HepG2 (cell line): ENCODE results near the gene ARCN1. TPM values are rescaled to one million over a fixed set of nuclear protein-coding genes. Genes with fewer than 3 reads are reported as not detected.
A peak's percentile ranks its signal among the peaks of the same experiment; 100 is the strongest.

Experiments used
- ATAC-seq: fragments of 200-7000 bp; cut with Tn5 transposase; 3 replicates; pipeline ENCODE4 v1.9.1; 2020; ENCODE audit warnings: mild to moderate bottlenecking, moderate library complexity
- BruUV-seq: library from RNA; stranded (reverse); fragments of 400-500 nt; replicated peaks from 2 replicates; lab custom pipeline; 2021; lab: Mats Ljungman, UMichigan
- CTCF ChIA-PET: fragments of 300-600 bp; formaldehyde crosslinking; extraction: SDS; loops from one replicate; lab custom pipeline; 2021; ENCODE audit warnings: low total read pairs, inconsistent platforms, low intra/inter-chr PET ratio; lab: Yijun Ruan, JAX
- POLR2A ChIA-PET: fragments of 350-600 bp; sonication (Branson Sonifier 250); formaldehyde crosslinking; loops from one replicate; lab custom pipeline; 2020; ENCODE audit warnings: antibody characterized with exemption, inconsistent platforms; lab: Yijun Ruan, JAX
- DNase-seq: peaks from one replicate; pipeline ENCODE4 v3.0.0-alpha.2; 2015; ENCODE audit warnings: low spot score
- FAIRE-seq: peaks from 3 replicates; lab custom pipeline; 2011; peaks lifted over from hg19 to GRCh38; lab: Jason Lieb, UNC
- H2AFZ ChIP-seq: one replicate; pipeline ENCODE4 v1.6.1; 2011; ENCODE audit warnings: low read length, inconsistent platforms
- H3K27ac ChIP-seq: fragments of 300-600 bp; 3 replicates; pipeline ENCODE4 v1.8.0; 2011; ENCODE audit warnings: mixed run types, mild to moderate bottlenecking, mixed read lengths, low read length, inconsistent platforms; ENCODE audit not compliant: insufficient read depth; ENCODE audit errors: extremely low read length
- H3K27me3 ChIP-seq, 2 experiments: fragments of 200-600 bp in 1 of 2; 2 replicates in 1 of 2; 3 replicates in 1 of 2; pipeline versions ENCODE4 v1.6.0 to v1.8.0; 2011; ENCODE audit warnings: low read length in 2 of 2, mild to moderate bottlenecking in 2 of 2, moderate library complexity in 2 of 2, inconsistent platforms in 1 of 2; ENCODE audit not compliant: insufficient read depth in 2 of 2, control insufficient read depth in 1 of 2
- H3K36me3 ChIP-seq, 2 experiments: fragments of 200-600 bp in 1 of 2; replicated peaks in 1 of 2; 2 replicates in 1 of 2; 3 replicates in 1 of 2; pipeline versions ENCODE4 v1.5.1 to v1.8.0; 2011; ENCODE audit warnings: low read length in 2 of 2, inconsistent platforms in 1 of 2; ENCODE audit not compliant: insufficient read depth in 2 of 2, control insufficient read depth in 1 of 2
- H3K4me1 ChIP-seq: 2 replicates; pipeline ENCODE4 v1.5.1; 2012; ENCODE audit warnings: low read length, inconsistent platforms; ENCODE audit not compliant: insufficient read depth
- H3K4me2 ChIP-seq: 2 replicates; pipeline ENCODE4 v1.6.0; 2011; ENCODE audit warnings: low read depth, low read length, inconsistent platforms
- H3K4me3 ChIP-seq, 3 experiments: fragments of 200-600 bp in 1 of 3; sonication (generic), shearing (Covaris generic) in 1 of 3; replicated peaks in 1 of 3; 2 replicates each; pipeline ENCODE4 v1.5.1; 2011 to 2016; ENCODE audit warnings: low read length in 3 of 3, inconsistent platforms in 2 of 3, low read depth in 2 of 3, mild to moderate bottlenecking in 2 of 3, control low read depth in 1 of 3, mixed read lengths in 1 of 3; ENCODE audit not compliant: insufficient read depth in 1 of 3
- H3K79me2 ChIP-seq: one replicate; pipeline ENCODE4 v1.6.1; 2011; ENCODE audit warnings: low read length, inconsistent platforms; ENCODE audit not compliant: insufficient read depth
- H3K9ac ChIP-seq: 2 replicates; pipeline ENCODE4 v1.6.0; 2011; ENCODE audit warnings: mild to moderate bottlenecking, low read depth, low read length, inconsistent platforms; ENCODE audit not compliant: insufficient read depth
- H3K9me3 ChIP-seq: 2 replicates; pipeline ENCODE4 v1.5.1; 2012; ENCODE audit warnings: mild to moderate bottlenecking, low read length
- H4K20me1 ChIP-seq: 2 replicates; pipeline ENCODE4 v1.6.0; 2011; ENCODE audit warnings: inconsistent platforms, mild to moderate bottlenecking, low read length, moderate library complexity; ENCODE audit not compliant: insufficient read depth
- DBP ChIP-seq: sonication (generic); formaldehyde crosslinking; IDR thresholded peaks from 2 replicates; pipeline ENCODE4 v1.4.0; 2020; ENCODE audit warnings: missing genetic modification reagents; ENCODE audit errors: not compliant biosample characterization
- ERF ChIP-seq: IDR thresholded peaks from 2 replicates; pipeline ENCODE4 v1.6.1; 2018; ENCODE audit warnings: missing biosample characterization, missing genetic modification reagents
- HOXA5 ChIP-seq: sonication (generic); formaldehyde crosslinking; IDR thresholded peaks from 2 replicates; pipeline ENCODE4 v1.4.0; 2020; ENCODE audit warnings: missing genetic modification reagents
- IRF1 ChIP-seq: sonication (generic); formaldehyde crosslinking; IDR thresholded peaks from 2 replicates; pipeline ENCODE4 v1.4.0; 2020; ENCODE audit warnings: low read depth, mild to moderate bottlenecking, missing genetic modification reagents
- JUN ChIP-seq: sonication (generic); formaldehyde crosslinking; IDR thresholded peaks from 2 replicates; pipeline ENCODE4 v1.4.0; 2020; ENCODE audit warnings: mild to moderate bottlenecking, missing genetic modification reagents
- KDM4B ChIP-seq: sonication (generic); formaldehyde crosslinking; IDR thresholded peaks from 2 replicates; pipeline ENCODE4 v1.4.0; 2020; ENCODE audit warnings: missing genetic modification reagents
- MIER2 ChIP-seq: IDR thresholded peaks from 2 replicates; pipeline ENCODE4 v1.6.1; 2016; ENCODE audit warnings: missing biosample characterization, missing genetic modification reagents
- PHB2 ChIP-seq: fragments of 450-650 bp; IDR thresholded peaks from 2 replicates; pipeline ENCODE4 v1.6.1; 2018; ENCODE audit not compliant: partially characterized antibody
- PHF21A ChIP-seq: sonication (generic); formaldehyde crosslinking; IDR thresholded peaks from 2 replicates; pipeline ENCODE4 v1.5.0; 2020; ENCODE audit warnings: mild to moderate bottlenecking, missing genetic modification reagents
- PHF5A ChIP-seq: IDR thresholded peaks from one replicate; pipeline ENCODE4 v1.6.1; 2018; ENCODE audit warnings: low read depth, missing genetic modification reagents; ENCODE audit not compliant: unreplicated experiment
- PLSCR1 ChIP-seq: sonication (generic); formaldehyde crosslinking; IDR thresholded peaks from 2 replicates; pipeline ENCODE4 v1.5.0; 2020; ENCODE audit warnings: missing genetic modification reagents, mild to moderate bottlenecking, borderline replicate concordance
- STAG1 ChIP-seq: sonication (generic); formaldehyde crosslinking; IDR thresholded peaks from 2 replicates; pipeline ENCODE4 v1.4.0; 2020; ENCODE audit warnings: missing genetic modification reagents
- XBP1 ChIP-seq: sonication (generic); formaldehyde crosslinking; IDR thresholded peaks from 2 replicates; pipeline ENCODE4 v1.5.0; 2020; ENCODE audit warnings: missing genetic modification reagents
- ZFP91 ChIP-seq: sonication (generic); formaldehyde crosslinking; IDR thresholded peaks from 2 replicates; pipeline ENCODE4 v1.9.0; 2022; ENCODE audit warnings: missing genetic modification reagents, mild to moderate bottlenecking, borderline replicate concordance
- ZNF296 ChIP-seq: sonication (generic); formaldehyde crosslinking; conservative IDR thresholded peaks from 2 replicates; pipeline ENCODE4 v1.5.0; 2020; ENCODE audit warnings: mild to moderate bottlenecking, missing genetic modification reagents
- ZNF891 ChIP-seq: sonication (generic); formaldehyde crosslinking; IDR thresholded peaks from 2 replicates; pipeline ENCODE4 v1.5.0; 2020; ENCODE audit warnings: mild to moderate bottlenecking, missing genetic modification reagents
- ZSCAN29 ChIP-seq: sonication (generic); formaldehyde crosslinking; conservative IDR thresholded peaks from 2 replicates; pipeline ENCODE4 v1.4.0; 2020; ENCODE audit warnings: mild to moderate bottlenecking, missing genetic modification reagents
- WGBS: methylation state at CpG from one replicate; pipeline ENCODE4 v1.1.6; 2017; ENCODE audit warnings: low lambda C conversion rate; 5-methylcytosine and 5-hydroxymethylcytosine counted together
- in situ Hi-C: cut with HindIII; loops from 2 replicates; pipeline ENCODE4 v1.10.0; 2017; ENCODE audit warnings: low pct_unique_long_range_greater_than_20kb; ENCODE audit not compliant: extremely low pct_ligation_motif_present
- intact Hi-C: fragments of 100-400 bp; cut with micrococcal nuclease; formaldehyde crosslinking; loops from one replicate; pipeline ENCODE4 v1.10.0; 2022; ENCODE audit not compliant: unreplicated experiment
- polyA plus RNA-seq, 8 experiments: library from polyadenylated mRNA; depleted of rRNA in 3 of 8; stranded (reverse) in 7 of 8; unstranded in 1 of 8; fragments of >200 nt; fragmentation: Illumina TruSeq in 4 of 8; extraction: Trizol in 4 of 8; gene quantifications; 2 replicates each; pipeline versions ENCODE4 v1.2.1 to v1.2.3, GENCODE V29; 2011 to 2016; ENCODE audit warnings: low read depth in 4 of 8, missing spikeins in 1 of 8, mixed read lengths in 1 of 8; ENCODE audit not compliant: insufficient read depth in 1 of 8
- total RNA-seq, 5 experiments: library from RNA; depleted of rRNA; stranded (reverse); fragments of >200 nt; fragmentation: Illumina TruSeq; extraction: Trizol; gene quantifications; 2 replicates each; pipeline ENCODE4 v1.2.3, GENCODE V29; 2016; ENCODE audit warnings: low read depth in 1 of 5

ARCN1 gene
- total and polyA plus RNA-seq, 2 of the 13 experiments (the other 11 are each of a cell fraction or from before 2014, with no cell fraction given): 148 to 200 TPM

- Histone ChIP-seq H3K9ac (no peak overlapping the region), H4K20me1 (peaks cover 38% of the 10 kb centered on the region), H3K9me3 (no peaks in the 10 kb centered on the region), H3K79me2 (peaks cover 59% of the 10 kb centered on the region), H3K27ac (no peak overlapping the region), H3K4me3 (no peak overlapping the region), H3K27me3 (no peaks in the 10 kb centered on the region), H2AFZ (no peak overlapping the region), H3K36me3 (peaks cover 24 to 57% of the 10 kb centered on the region in 2 experiments), H3K4me1 (peaks cover 19% of the 10 kb centered on the region), H3K4me2 (no peak overlapping the region)
- POLR2A ChIA-PET: no interaction called here
- intact Hi-C loops (no loop called here), in situ Hi-C loops (no loop called here)
- ATAC-seq: no peak
- FAIRE-seq: no peak
- TF ChIP-seq PHB2 (no peak), PHF5A (CRISPR knock-in tag) (no peak), PHF21A (CRISPR knock-in tag) (0 out of 2 replicates have a peak, but pooled peaks have one; percentile 14)
- no TSS peak for BruUV-seq
- 96% methylated on average over 6 of the region's 6 CpGs for WGBS
- CTCF ChIA-PET: no interaction called here
- no peak for DNase-seq
Observed at GRCh38 chr11:118581057-118581456, 8.8 kb downstream of the ARCN1 start.

GRCh38 chr11:118587952-118588351, 15.7 kb downstream of the ARCN1 start:
- no peaks in the 10 kb centered on the region for H4K20me1 ChIP-seq
- H3K9me3 ChIP-seq: no peaks in the 10 kb centered on the region
- intact Hi-C loops (no loop called here), in situ Hi-C loops (no loop called here)
- 100% methylated on average over 1 of the region's 1 CpG for WGBS
- H3K27me3 ChIP-seq: no peaks in the 10 kb centered on the region
- no peak overlapping the region for H2AFZ ChIP-seq
- no peak overlapping the region for H3K27ac ChIP-seq
- peaks cover 2% of the 10 kb centered on the region for H3K79me2 ChIP-seq
- ChIA-PET CTCF (no interaction called here), POLR2A (no interaction called here)
- H3K36me3 ChIP-seq: peaks cover 37 to 87% of the 10 kb centered on the region in 2 experiments
- FAIRE-seq (no peak), ATAC-seq (no peak), DNase-seq (no peak)
- no TSS peak for BruUV-seq
- H3K4me1 ChIP-seq: no peaks in the 10 kb centered on the region
- H3K9ac ChIP-seq: no peak overlapping the region
- H3K4me3 ChIP-seq: no peak overlapping the region
- no peak overlapping the region for H3K4me2 ChIP-seq
- TF ChIP-seq XBP1 (CRISPR knock-in tag) (no peak), MIER2 (CRISPR knock-in tag) (no peak), HOXA5 (CRISPR knock-in tag) (no peak), ERF (CRISPR knock-in tag) (no peak), ZSCAN29 (CRISPR knock-in tag) (no peak), KDM4B (CRISPR knock-in tag) (no peak), JUN (CRISPR knock-in tag) (no peak), ZFP91 (CRISPR knock-in tag) (no peak), STAG1 (CRISPR knock-in tag) (no peak), IRF1 (no peak), DBP (CRISPR knock-in tag) (no peak), ZNF891 (CRISPR knock-in tag) (no peak), PLSCR1 (CRISPR knock-in tag) (no peak), ZNF296 (CRISPR knock-in tag) (no peak)
